Neural crest cell (in vitro differentiated cells): Measurements from ENCODE around the gene TK2. TPM values are rescaled to one million over a fixed set of nuclear protein-coding genes. Genes with fewer than 3 reads are reported as not detected.

Source experiments
- DNase-seq: peaks from one replicate; pipeline ENCODE4 v3.0.0; 2021; ENCODE audit warnings: low read depth, mixed read lengths, low spot score
- H3K27ac Mint-ChIP-seq: one replicate; pipeline ENCODE4 v1.8.0; 2021; ENCODE audit warnings: mild to moderate bottlenecking, mixed read lengths; ENCODE audit not compliant: unreplicated experiment
- H3K27me3 Mint-ChIP-seq: 2 replicates; pipeline ENCODE4 v1.8.0; 2021; ENCODE audit warnings: low read depth, mild to moderate bottlenecking, mixed read lengths
- H3K36me3 Mint-ChIP-seq: 2 replicates; pipeline ENCODE4 v1.8.0; 2021; ENCODE audit warnings: low read depth, mild to moderate bottlenecking, mixed read lengths
- H3K4me1 Mint-ChIP-seq: 2 replicates; pipeline ENCODE4 v1.8.0; 2021; ENCODE audit warnings: mixed read lengths
- H3K4me3 Mint-ChIP-seq: one replicate; pipeline ENCODE4 v1.8.0; 2021; ENCODE audit warnings: mild to moderate bottlenecking, mixed read lengths
- H3K9me3 Mint-ChIP-seq: 2 replicates; pipeline ENCODE4 v1.8.0; 2021; ENCODE audit warnings: mixed read lengths
- total RNA-seq: library from RNA; stranded (reverse); gene quantifications from 2 replicates; pipeline ENCODE4 v1.2.1, GENCODE V29; 2021
- TF ChIP-seq, protein P1 (sequence below): fragments of 200-600 bp; sonication (generic); conservative IDR thresholded peaks from 2 replicates; pipeline ENCODE4 v1.5.0; 2021; ENCODE audit warnings: antibody characterized with exemption, mild to moderate bottlenecking

Gene TK2
- total RNA-seq, 1 donor from 2014 or later = 16.3 TPM

DNA sequence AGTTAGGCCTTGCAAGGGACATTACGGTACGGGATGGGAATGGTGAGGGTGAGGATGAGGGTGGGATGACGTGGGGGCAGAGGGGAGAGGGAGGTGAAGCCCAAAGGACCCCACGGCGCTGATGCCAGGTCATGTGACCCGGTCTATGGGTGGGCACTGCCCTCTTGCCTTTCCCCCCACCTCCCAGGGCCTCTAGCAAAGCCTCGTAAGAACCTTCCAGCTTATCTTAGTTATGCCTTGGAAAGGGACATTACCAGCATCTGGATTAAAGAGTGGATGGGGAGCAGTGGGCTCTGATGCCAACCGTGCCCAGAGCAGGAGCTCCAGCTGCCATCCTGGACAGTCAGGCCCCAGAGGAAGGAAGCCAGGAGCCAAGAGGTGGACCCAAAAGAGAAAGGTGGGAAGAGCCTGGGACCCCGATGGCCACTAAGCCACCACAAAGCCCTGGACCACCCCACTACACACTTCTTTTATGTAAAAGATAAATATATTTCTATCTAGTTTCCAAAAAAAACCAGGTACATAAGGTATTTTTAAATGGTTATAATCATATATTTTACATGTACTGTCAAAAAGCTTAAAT, 40.9 kb downstream of the TK2 start:
- no peak for DNase-seq
- TF ChIP-seq, protein P1, sequence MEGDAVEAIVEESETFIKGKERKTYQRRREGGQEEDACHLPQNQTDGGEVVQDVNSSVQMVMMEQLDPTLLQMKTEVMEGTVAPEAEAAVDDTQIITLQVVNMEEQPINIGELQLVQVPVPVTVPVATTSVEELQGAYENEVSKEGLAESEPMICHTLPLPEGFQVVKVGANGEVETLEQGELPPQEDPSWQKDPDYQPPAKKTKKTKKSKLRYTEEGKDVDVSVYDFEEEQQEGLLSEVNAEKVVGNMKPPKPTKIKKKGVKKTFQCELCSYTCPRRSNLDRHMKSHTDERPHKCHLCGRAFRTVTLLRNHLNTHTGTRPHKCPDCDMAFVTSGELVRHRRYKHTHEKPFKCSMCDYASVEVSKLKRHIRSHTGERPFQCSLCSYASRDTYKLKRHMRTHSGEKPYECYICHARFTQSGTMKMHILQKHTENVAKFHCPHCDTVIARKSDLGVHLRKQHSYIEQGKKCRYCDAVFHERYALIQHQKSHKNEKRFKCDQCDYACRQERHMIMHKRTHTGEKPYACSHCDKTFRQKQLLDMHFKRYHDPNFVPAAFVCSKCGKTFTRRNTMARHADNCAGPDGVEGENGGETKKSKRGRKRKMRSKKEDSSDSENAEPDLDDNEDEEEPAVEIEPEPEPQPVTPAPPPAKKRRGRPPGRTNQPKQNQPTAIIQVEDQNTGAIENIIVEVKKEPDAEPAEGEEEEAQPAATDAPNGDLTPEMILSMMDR = no peak
- no peak overlapping the region for H3K4me3 Mint-ChIP-seq
- no peaks in the 10 kb centered on the region for H3K9me3 Mint-ChIP-seq
- peaks cover 4% of the 10 kb centered on the region for H3K36me3 Mint-ChIP-seq
- H3K27ac Mint-ChIP-seq = peak overlapping the region; percentile 44
- H3K4me1 Mint-ChIP-seq = peaks cover 24% of the 10 kb centered on the region
- H3K27me3 Mint-ChIP-seq = no peaks in the 10 kb centered on the region

DNA sequence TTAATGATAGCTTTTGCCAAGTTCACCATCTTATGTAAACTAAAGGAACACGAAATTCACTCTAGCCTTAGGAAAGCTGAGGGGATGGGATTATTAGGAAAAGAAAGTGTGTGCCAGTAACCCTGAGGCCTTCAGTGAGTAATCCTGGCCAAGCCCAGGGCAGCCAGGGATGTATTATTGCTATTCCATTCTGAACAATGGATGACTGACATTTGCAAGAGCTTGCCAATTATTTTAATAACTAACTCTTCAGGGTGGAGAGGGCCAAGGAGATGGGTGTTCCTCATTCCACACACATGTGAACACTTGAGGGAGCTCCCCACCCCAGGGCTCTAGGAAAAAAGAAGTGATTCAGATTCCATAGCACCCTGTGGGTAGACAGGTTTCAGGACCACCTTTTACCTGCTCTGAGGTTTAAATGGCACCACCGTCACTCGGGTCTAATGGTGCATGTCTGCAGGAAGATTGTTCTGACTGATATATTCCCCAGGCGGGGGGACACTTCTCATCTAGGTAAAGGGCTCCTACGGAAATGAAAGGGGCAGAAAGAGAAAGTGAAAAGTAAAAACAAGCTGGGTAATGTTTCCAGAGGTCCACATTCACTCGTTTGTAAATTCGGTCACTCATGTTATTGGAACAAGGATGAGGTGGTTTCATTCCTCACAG, 41.5 kb downstream of the TK2 start:
- Mint-ChIP-seq H3K27ac (peak overlapping the region; percentile 44), H3K36me3 (peaks cover 4% of the 10 kb centered on the region), H3K9me3 (no peaks in the 10 kb centered on the region), H3K4me3 (no peak overlapping the region), H3K27me3 (no peaks in the 10 kb centered on the region), H3K4me1 (peaks cover 25% of the 10 kb centered on the region)
- TF ChIP-seq, protein P1 = no peak
- DNase-seq = no peak

DNA sequence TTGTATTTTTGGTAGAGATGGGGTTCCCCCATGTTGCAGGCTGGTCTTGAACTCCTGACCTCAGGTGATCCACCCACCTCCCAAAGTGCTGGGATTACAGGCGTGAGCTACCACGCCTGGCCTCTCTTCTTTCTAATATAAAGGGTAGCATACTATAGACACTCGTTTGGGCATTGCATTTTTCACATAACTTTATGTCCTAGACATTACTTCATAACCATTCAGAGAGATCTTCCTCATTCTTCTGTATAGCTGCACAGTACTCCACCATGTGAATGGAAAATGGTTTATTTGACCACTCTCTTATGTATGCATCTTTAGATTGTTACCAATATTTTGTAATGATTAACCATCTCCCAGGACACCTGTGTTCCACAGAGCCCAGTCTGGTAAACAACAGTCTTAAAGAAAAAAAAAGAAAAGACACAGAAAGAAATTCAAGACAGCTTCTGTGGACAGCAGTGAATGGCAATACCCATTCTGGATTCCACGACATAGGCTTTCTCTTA, 42.1 kb downstream of the TK2 start:
- TF ChIP-seq, protein P1 = no peak
- Mint-ChIP-seq H3K9me3 (no peaks in the 10 kb centered on the region), H3K36me3 (peaks cover 1% of the 10 kb centered on the region), H3K27ac (no peak overlapping the region), H3K4me3 (no peak overlapping the region), H3K4me1 (peaks cover 25% of the 10 kb centered on the region), H3K27me3 (no peaks in the 10 kb centered on the region)
- no peak for DNase-seq

DNA sequence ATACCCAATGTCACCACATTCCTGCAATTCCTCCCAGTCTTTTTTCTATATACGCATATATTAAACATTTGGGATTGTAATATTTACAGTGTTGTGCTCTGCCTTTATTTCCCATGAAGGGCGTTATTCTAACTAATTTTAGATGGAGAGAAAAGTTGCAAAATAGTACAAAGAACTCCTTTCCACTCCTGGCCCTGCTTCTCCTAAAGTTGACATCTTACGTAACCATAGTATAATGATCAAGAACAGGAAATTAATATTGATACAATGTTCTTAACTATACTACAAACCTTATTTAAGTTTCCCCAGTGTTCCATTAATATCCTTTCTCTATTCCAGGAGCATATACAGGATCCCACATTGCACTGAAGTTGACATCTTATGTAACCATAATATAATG, 46.3 kb downstream of the TK2 start:
- H3K9me3 Mint-ChIP-seq = peaks cover under 1% of the 10 kb centered on the region
- DNase-seq = no peak
- TF ChIP-seq, protein P1 = no peak
- no peak overlapping the region for H3K27ac Mint-ChIP-seq
- H3K4me3 Mint-ChIP-seq = no peak overlapping the region
- no peaks in the 10 kb centered on the region for H3K27me3 Mint-ChIP-seq
- H3K36me3 Mint-ChIP-seq = peaks cover 5% of the 10 kb centered on the region
- H3K4me1 Mint-ChIP-seq = peaks cover 9% of the 10 kb centered on the region

DNA sequence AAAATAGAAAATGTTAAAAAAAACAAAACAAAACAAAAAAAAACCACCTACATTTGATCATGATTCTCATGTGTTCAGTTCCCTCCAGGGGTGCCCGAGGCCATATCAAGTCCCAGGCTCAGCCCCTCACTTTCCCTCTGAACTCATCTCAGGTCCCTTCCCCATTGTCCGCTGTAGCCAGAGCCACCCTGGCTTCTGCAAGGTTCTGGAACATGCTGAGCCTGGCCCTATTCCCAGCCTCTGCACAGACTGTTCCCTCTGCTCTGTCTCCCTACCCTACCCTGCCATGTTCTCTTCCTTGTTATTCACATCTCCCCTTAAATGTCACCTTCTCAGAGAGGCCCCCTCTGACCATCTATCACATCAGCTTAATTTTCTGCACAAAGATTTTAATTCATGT, 46.9 kb downstream of the TK2 start:
- H3K27ac Mint-ChIP-seq = no peak overlapping the region
- TF ChIP-seq, protein P1 = no peak
- H3K4me3 Mint-ChIP-seq = no peak overlapping the region
- no peaks in the 10 kb centered on the region for H3K27me3 Mint-ChIP-seq
- H3K4me1 Mint-ChIP-seq = peaks cover 9% of the 10 kb centered on the region
- peaks cover 3% of the 10 kb centered on the region for H3K9me3 Mint-ChIP-seq
- no peak for DNase-seq
- peaks cover 7% of the 10 kb centered on the region for H3K36me3 Mint-ChIP-seq
